Activated naive CD4-positive, alpha-beta T cell treated with anti-CD3 and anti-CD28 coated beads, Interleukin-2, amount 50 U/mL, for 72 hours (primary cell): ENCODE results near the gene RAB20. TPM values are rescaled to one million over a fixed set of nuclear protein-coding genes. Genes with fewer than 3 reads are reported as not detected.
"Not testable (repeated sequence)": the region's sequence is repeated elsewhere in the genome, so short reads cannot be mapped to it uniquely, and the experiment has no call there.

Experiments
- ATAC-seq, 2 donors: fragments of 150-1000 bp; cut with Tn5 transposase; 2 replicates each; pipeline ENCODE4 v1.10.0; 2021; ENCODE audit warnings: mild to moderate bottlenecking in 2 of 2, moderate library complexity in 2 of 2
- DNase-seq, 2 donors: peaks; one replicate each; pipeline ENCODE4 v3.0.0; 2021 to 2022; ENCODE audit warnings: low spot score in 2 of 2
- H3K27ac Mint-ChIP-seq, 2 donors: one replicate each; pipeline ENCODE4 v1.8.0; 2022; ENCODE audit warnings: mild to moderate bottlenecking in 2 of 2, mixed read lengths in 2 of 2
- H3K36me3 Mint-ChIP-seq, 2 donors: one replicate each; pipeline ENCODE4 v1.8.0; 2022; ENCODE audit warnings: mixed read lengths in 2 of 2
- H3K9me3 Mint-ChIP-seq, 2 donors: one replicate each; pipeline ENCODE4 v1.8.0; 2022; ENCODE audit warnings: mixed read lengths in 2 of 2
- total RNA-seq, 2 donors: library from RNA; stranded (reverse); gene quantifications; one replicate each; pipeline ENCODE4 v1.2.3, GENCODE V29; 2022

Gene RAB20
- total RNA-seq, 2 donors from 2014 or later: 0.30 to 18.5 TPM

GRCh38 chr13:110546926-110547325 is 14.6 kb downstream of the RAB20 start:
- no peaks in the 10 kb centered on the region for H3K36me3 Mint-ChIP-seq
- ATAC-seq: no peak
- no peak overlapping the region for H3K27ac Mint-ChIP-seq
- DNase-seq: no peak
- no peaks in the 10 kb centered on the region for H3K9me3 Mint-ChIP-seq

- Mint-ChIP-seq H3K27ac (no peak overlapping the region), H3K9me3 (no peaks in the 10 kb centered on the region), H3K36me3 (no peaks in the 10 kb centered on the region)
- DNase-seq (no peak), ATAC-seq (no peak)
Observed at GRCh38 chr13:110546378-110546777, 15.1 kb downstream of the RAB20 start.

- H3K27ac Mint-ChIP-seq: no peak overlapping the region
- no peak for ATAC-seq
- no peak for DNase-seq
- H3K9me3 Mint-ChIP-seq: no peaks in the 10 kb centered on the region
- H3K36me3 Mint-ChIP-seq: no peaks in the 10 kb centered on the region
Observed at GRCh38 chr13:110542169-110542796, 19.2 kb downstream of the RAB20 start.

- Mint-ChIP-seq H3K36me3 (no peaks in the 10 kb centered on the region), H3K9me3 (no peaks in the 10 kb centered on the region), H3K27ac (peak overlapping the region in 1 of 2 donors; percentile 84)
- no peak for DNase-seq
- ATAC-seq: no peak
Observed at GRCh38 chr13:110541526-110541920, 20.0 kb downstream of the RAB20 start.

- ATAC-seq (no peak), DNase-seq (no peak)
- no peaks in the 10 kb centered on the region for H3K36me3 Mint-ChIP-seq
- H3K9me3 Mint-ChIP-seq: no peaks in the 10 kb centered on the region
- no peak overlapping the region for H3K27ac Mint-ChIP-seq
Observed at GRCh38 chr13:110540871-110541525, 20.5 kb downstream of the RAB20 start.

- Mint-ChIP-seq H3K36me3 (no peaks in the 10 kb centered on the region), H3K9me3 (no peaks in the 10 kb centered on the region), H3K27ac (no peak overlapping the region)
- DNase-seq (no peak), ATAC-seq (no peak)
Observed at GRCh38 chr13:110539894-110540293, 21.6 kb downstream of the RAB20 start.

- no peaks in the 10 kb centered on the region for H3K36me3 Mint-ChIP-seq
- H3K27ac Mint-ChIP-seq: peak overlapping the region in 1 of 2 donors; percentile 72
- ATAC-seq: no peak
- no peaks in the 10 kb centered on the region for H3K9me3 Mint-ChIP-seq
- DNase-seq: no peak
Observed at GRCh38 chr13:110538632-110539031, 22.9 kb downstream of the RAB20 start.

GRCh38 chr13:110536006-110536693 is 25.4 kb downstream of the RAB20 start:
- Mint-ChIP-seq H3K36me3 (no peaks in the 10 kb centered on the region), H3K9me3 (no peaks in the 10 kb centered on the region), H3K27ac (no peak overlapping the region)
- no peak for ATAC-seq
- no peak for DNase-seq

GRCh38 chr13:110535526-110535925 is 26.0 kb downstream of the RAB20 start:
- H3K36me3 Mint-ChIP-seq: no peaks in the 10 kb centered on the region
- ATAC-seq (no peak), DNase-seq (no peak)
- no peak overlapping the region for H3K27ac Mint-ChIP-seq
- no peaks in the 10 kb centered on the region for H3K9me3 Mint-ChIP-seq

GRCh38 chr13:110533771-110534670 is 27.5 kb downstream of the RAB20 start:
- ATAC-seq (no peak), DNase-seq (no peak)
- Mint-ChIP-seq H3K9me3 (no peaks in the 10 kb centered on the region), H3K27ac (no peak overlapping the region), H3K36me3 (no peaks in the 10 kb centered on the region)

- H3K27ac Mint-ChIP-seq, H3K36me3 Mint-ChIP-seq, H3K9me3 Mint-ChIP-seq, ATAC-seq, DNase-seq: not testable (repeated sequence)
Observed at GRCh38 chr13:110532258-110532657, 29.3 kb downstream of the RAB20 start.

GRCh38 chr13:110531671-110532083 is 29.8 kb downstream of the RAB20 start:
- ATAC-seq (no peak), DNase-seq (no peak)
- H3K9me3 Mint-ChIP-seq: no peaks in the 10 kb centered on the region
- no peak overlapping the region for H3K27ac Mint-ChIP-seq
- no peaks in the 10 kb centered on the region for H3K36me3 Mint-ChIP-seq

- Mint-ChIP-seq H3K9me3 (no peaks in the 10 kb centered on the region), H3K36me3 (no peaks in the 10 kb centered on the region), H3K27ac (no peak overlapping the region)
- no peak for ATAC-seq
- DNase-seq: no peak
Observed at GRCh38 chr13:110531100-110531499, 30.4 kb downstream of the RAB20 start.

- no peak overlapping the region for H3K27ac Mint-ChIP-seq
Observed at GRCh38 chr13:110529522-110530311, 31.8 kb downstream of the RAB20 start.

GRCh38 chr13:110528911-110529310 is 32.6 kb downstream of the RAB20 start:
- DNase-seq: no peak
- no peak for ATAC-seq
- no peak overlapping the region for H3K27ac Mint-ChIP-seq
- H3K9me3 Mint-ChIP-seq: no peaks in the 10 kb centered on the region
- no peaks in the 10 kb centered on the region for H3K36me3 Mint-ChIP-seq

More at GRCh38 chr13:110529522-110530311, 31.8 kb downstream of the RAB20 start:
- Mint-ChIP-seq H3K36me3 (no peaks in the 10 kb centered on the region), H3K9me3 (no peaks in the 10 kb centered on the region)
- no peak for ATAC-seq
- no peak for DNase-seq

GRCh38 chr13:110528371-110528770 is 33.2 kb downstream of the RAB20 start:
- H3K9me3 Mint-ChIP-seq: no peaks in the 10 kb centered on the region
- H3K27ac Mint-ChIP-seq: no peak overlapping the region
- ATAC-seq (no peak), DNase-seq (no peak)
- H3K36me3 Mint-ChIP-seq: no peaks in the 10 kb centered on the region
